Heart right ventricle (tissue), 16 donors: ENCODE measurements around the gene ETV3L. TPM values are rescaled to one million over a fixed set of nuclear protein-coding genes. Genes with fewer than 3 reads are reported as not detected.
A peak's percentile ranks its signal among the peaks of the same experiment; 100 is the strongest.

Source experiments
- ATAC-seq, 8 donors: fragments of 200-7000 bp; cut with Tn5 transposase; one replicate each; pipeline ENCODE4 v1.9.1; 2020; ENCODE audit warnings: mild to moderate bottlenecking in 8 of 8, moderate library complexity in 8 of 8, moderate number of reproducible peaks in 1 of 8
- DNase-seq, 2 donors: peaks; one replicate each; pipeline ENCODE4 v3.0.0-alpha.2; 2020
- H3K27ac ChIP-seq, 10 donors: fragments of 200-600 bp; sonication (generic) in 2 of 10; one replicate each; pipeline versions ENCODE4 v1.5.0 to v1.8.0; 2020 to 2022; ENCODE audit warnings: mild to moderate bottlenecking in 3 of 10
- H3K27me3 ChIP-seq, 7 donors: fragments of 200-600 bp; one replicate each; pipeline ENCODE4 v1.8.0; 2021 to 2022; ENCODE audit warnings: mild to moderate bottlenecking in 2 of 7
- H3K36me3 ChIP-seq, 9 donors: fragments of 200-600 bp; sonication (generic) in 1 of 9; one replicate each; pipeline versions ENCODE4 v1.5.0 to v1.8.0; 2020 to 2022; ENCODE audit warnings: mild to moderate bottlenecking in 2 of 9
- H3K4me1 ChIP-seq, 9 donors: fragments of 200-600 bp; sonication (generic) in 1 of 9; one replicate each; pipeline versions ENCODE4 v1.5.0 to v1.8.0; 2020 to 2022; ENCODE audit warnings: mild to moderate bottlenecking in 4 of 9
- H3K4me3 ChIP-seq, 10 donors: fragments of 200-600 bp; sonication (generic) in 2 of 10; one replicate each; pipeline versions ENCODE4 v1.5.0 to v1.8.0; 2020 to 2022; ENCODE audit warnings: mild to moderate bottlenecking in 7 of 10, moderate library complexity in 2 of 10
- H3K9me3 ChIP-seq, 11 donors: fragments of 200-600 bp in 10 of 11; sonication (generic) in 2 of 11; one replicate each; pipeline versions ENCODE4 v1.5.0 to v1.8.0; 2013 to 2022; ENCODE audit warnings: mild to moderate bottlenecking in 2 of 11, control low read depth in 1 of 11, moderate library complexity in 1 of 11
- WGBS, 2 donors: extraction: QIAGEN DNeasy Blood & Tissue Kit; methylation state at CpG; one replicate each; pipeline ENCODE4 v1.1.7; 2013; ENCODE audit warnings: inconsistent platforms in 1 of 2; 5-methylcytosine and 5-hydroxymethylcytosine counted together
- intact Hi-C, 10 donors: fragments of 100-400 bp; cut with DNase I; formaldehyde crosslinking; loops; one replicate each; pipeline versions ENCODE4 v1.11.1 to v1.14.2; 2022
- polyA plus RNA-seq, 2 donors: library from polyadenylated mRNA; stranded (reverse); fragments of 200-250 nt; gene quantifications; one replicate each; pipeline ENCODE4 v1.2.3, GENCODE V29; 2013
- total RNA-seq, 10 donors: library from RNA; stranded (reverse); fragmentation: NEBNext Ultra II Directional in 3 of 10; extraction: Animal tissue kit (Norgen Biotek cat#: 25700) in 3 of 10; gene quantifications; one replicate each; pipeline versions ENCODE4 v1.2.1 to v1.2.4, GENCODE V29; 2021 to 2023
- TF ChIP-seq, protein P1 (sequence below), 9 donors: fragments of 200-600 bp; sonication (generic) in 2 of 9; IDR thresholded peaks; one replicate each; pipeline versions ENCODE4 v1.5.0 to v1.8.0; 2021 to 2022; ENCODE audit warnings: antibody characterized with exemption in 9 of 9, mild to moderate bottlenecking in 5 of 9, moderate library complexity in 1 of 9
- donor health status: Arrhythmogenic right ventricular cardiomyopathy.
- donor health status: ischemic (EF 13 %, LVEDD 7.1; RV severe dilation, severe dysfunction).
- donor health status: healthy with polysubstance abuse.
- donor health status: DM: no; HTN: yes; CAD: no.
- donor health status: DM: no; HTN: no; CAD: no.
- donor health status: ischemic (EF 25% LVEDD 6.9; RV normal size, moderate dysfunction).
- donor health status: ischemic (EF 25% LVEDD 5.7; RV mildly dilated, moderate dysfunction).
- donor health status: healthy.
- donor health status: DM: yes; HTN: yes; CAD: no.
- donor health status: Ischemic cardiomyopathy.
- donor health status: ischemic (EF 35%, LVEDD 5.7; RV mildly dilated, moderate dysfunction).
- donor health status: nonischemic (EF 11% LVEDD 7.7; RV severe dilation, severe dysfunction).
- donor health status: DM: yes; HTN: yes; CAD: no.
- donor health status: PGD.
- donor health status: ischemic (EF 29% LVEDD 5.4; RV normal size, mild dysfunction).
- donor health status: nonischemic (EF 23%, LVEDD 6.1; RV moderate dilation, normal function).

The ETV3L gene
- total and polyA plus RNA-seq, 12 donors = not detected

DNA sequence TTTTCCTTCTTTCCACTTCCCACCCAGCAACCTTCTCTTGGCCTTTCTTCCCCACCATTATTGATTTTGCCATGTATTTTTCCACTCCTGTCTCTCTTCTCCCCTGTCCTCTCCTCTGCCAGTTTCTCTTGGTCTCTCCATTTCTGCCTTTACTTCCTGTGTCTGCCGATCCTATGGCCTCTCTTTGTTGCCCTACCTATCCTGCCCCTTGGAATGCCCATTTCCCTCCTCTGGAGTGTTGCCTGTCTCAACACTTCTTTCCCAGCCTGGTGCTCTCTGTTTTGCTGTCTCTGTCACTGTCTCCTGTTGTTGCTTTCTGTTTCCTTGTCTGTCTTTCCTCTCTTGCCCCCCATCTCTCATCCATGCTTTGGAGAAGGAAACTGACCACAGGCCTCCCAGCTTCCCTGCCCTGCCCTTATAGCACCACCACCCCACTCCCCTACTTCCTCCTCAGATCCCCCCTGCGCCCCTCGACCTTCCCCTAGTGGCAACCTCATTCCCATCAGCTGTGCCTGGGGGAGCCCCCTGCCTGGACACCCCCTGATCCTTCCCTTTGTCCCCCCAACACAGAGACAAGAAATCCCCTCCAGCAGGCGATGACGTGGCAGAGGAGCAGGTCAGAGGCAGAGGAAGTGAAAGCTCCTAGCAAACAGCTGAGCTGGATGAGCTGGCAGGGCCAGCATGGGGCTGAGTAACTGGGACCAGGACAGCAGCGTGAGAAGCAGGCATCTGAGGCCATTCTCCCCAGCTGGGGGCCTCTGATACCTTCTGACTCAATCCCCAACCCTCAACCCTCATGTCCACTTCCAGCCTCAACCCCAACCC, 6.6 kb upstream of the ETV3L start:
- TF ChIP-seq, protein P1, sequence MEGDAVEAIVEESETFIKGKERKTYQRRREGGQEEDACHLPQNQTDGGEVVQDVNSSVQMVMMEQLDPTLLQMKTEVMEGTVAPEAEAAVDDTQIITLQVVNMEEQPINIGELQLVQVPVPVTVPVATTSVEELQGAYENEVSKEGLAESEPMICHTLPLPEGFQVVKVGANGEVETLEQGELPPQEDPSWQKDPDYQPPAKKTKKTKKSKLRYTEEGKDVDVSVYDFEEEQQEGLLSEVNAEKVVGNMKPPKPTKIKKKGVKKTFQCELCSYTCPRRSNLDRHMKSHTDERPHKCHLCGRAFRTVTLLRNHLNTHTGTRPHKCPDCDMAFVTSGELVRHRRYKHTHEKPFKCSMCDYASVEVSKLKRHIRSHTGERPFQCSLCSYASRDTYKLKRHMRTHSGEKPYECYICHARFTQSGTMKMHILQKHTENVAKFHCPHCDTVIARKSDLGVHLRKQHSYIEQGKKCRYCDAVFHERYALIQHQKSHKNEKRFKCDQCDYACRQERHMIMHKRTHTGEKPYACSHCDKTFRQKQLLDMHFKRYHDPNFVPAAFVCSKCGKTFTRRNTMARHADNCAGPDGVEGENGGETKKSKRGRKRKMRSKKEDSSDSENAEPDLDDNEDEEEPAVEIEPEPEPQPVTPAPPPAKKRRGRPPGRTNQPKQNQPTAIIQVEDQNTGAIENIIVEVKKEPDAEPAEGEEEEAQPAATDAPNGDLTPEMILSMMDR (IDR thresholded peaks at IDR 0.05) = no peak
- DNase-seq = peak in 1 of 2 donors; percentile 23

DNA sequence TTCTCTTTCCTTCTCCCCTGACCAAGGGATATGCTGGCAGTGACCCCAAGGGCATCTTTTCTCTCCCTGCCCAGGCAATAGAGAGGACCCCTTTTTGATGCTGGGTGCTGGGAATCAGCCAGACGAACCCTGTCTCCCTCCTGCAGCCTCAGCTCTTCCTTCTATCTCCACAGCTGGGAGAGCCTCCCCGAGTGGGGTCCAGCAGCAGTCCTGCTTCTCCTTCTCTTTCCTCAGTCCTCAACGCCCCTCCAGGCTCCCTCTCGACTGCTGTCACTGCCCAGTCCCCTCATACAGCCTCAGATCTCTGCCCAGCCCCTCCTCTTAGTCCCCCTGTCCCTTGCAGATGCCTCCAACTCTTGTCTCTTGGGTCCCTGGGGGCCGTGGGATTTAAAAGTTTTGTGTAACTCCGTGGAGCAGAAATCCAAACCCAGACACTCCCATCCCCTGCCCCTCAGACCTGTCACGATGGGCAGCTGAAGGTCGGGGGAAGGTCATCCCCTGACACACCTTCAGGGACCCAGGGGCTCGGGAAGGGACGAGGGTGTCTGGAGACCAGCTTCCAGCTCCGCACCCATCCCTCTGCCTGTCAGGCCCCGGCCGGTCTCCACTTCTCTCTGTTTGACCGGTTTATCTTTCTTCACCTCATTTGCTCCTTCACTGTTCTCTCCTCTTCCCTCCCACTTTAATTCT, 5.8 kb upstream of the ETV3L start:
- 48 to 56% methylated on average over 14 of the region's 14 CpGs for WGBS, 2 donors
- intact Hi-C loops = no loop called here
- TF ChIP-seq, protein P1 (IDR thresholded peaks at IDR 0.05) = no peak
- H3K27me3 ChIP-seq = peaks cover 0 to 65% (median 41%) of the 10 kb centered on the region in 7 donors
- H3K36me3 ChIP-seq = no peaks in the 10 kb centered on the region
- no peaks in the 10 kb centered on the region for H3K9me3 ChIP-seq
- ATAC-seq = no peak
- H3K4me1 ChIP-seq = peaks cover 0 to 16% (median 0%) of the 10 kb centered on the region in 9 donors
- DNase-seq = no peak
- peak overlapping the region in 1 of 10 donors; percentile 74 for H3K27ac ChIP-seq
- no peak overlapping the region for H3K4me3 ChIP-seq

More for the DNA sequence above, 6.6 kb upstream of the ETV3L start:
- Histone ChIP-seq H3K27ac (peak overlapping the region in 1 of 10 donors; percentile 74), H3K4me1 (peaks cover 0 to 16% (median 0%) of the 10 kb centered on the region in 9 donors), H3K4me3 (no peak overlapping the region), H3K27me3 (peaks cover 0 to 72% (median 45%) of the 10 kb centered on the region in 7 donors), H3K36me3 (no peaks in the 10 kb centered on the region), H3K9me3 (no peaks in the 10 kb centered on the region)
- intact Hi-C loops = no loop called here
- ATAC-seq = peak; percentile 13 to 73 (median 56)
- WGBS, 2 donors = 51 to 58% methylated on average over 6 of the region's 6 CpGs

DNA sequence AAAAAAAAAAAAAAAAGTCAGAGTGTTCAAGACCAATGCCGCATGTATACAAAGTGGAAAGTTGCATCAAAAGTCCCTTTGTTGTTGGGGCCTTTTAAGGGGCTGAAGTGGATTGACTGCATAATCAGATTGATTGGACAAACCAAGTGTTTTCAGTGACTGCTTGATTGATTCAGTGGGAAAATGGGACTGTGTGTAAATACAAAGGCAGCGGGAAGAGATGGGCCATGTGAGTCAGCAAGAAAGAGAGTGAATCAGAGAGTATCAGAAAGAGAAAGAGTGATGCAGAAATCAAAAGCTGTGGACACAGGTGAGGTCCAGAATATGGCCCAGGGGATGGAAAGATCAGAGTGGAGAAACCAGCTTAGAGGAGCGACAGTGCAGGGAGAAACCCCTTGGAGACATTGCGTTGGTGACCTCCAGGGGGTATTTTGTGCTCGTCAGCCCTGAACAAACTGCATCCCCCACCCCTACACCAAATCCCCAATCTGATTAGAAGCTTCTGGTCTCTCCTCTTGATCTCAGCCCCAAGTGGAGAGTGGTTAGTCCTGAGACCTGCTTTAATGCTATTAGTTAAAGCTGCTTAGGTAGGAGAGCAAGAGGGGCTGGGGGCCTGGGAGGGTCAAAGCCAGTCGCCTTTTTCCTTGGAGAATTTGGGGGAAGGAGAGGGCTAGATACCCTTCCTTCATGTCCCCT, 5.1 kb upstream of the ETV3L start:
- Histone ChIP-seq H3K27ac (no peak overlapping the region), H3K9me3 (no peaks in the 10 kb centered on the region), H3K36me3 (no peaks in the 10 kb centered on the region), H3K4me1 (peaks cover 0 to 16% (median 0%) of the 10 kb centered on the region in 9 donors), H3K4me3 (no peak overlapping the region), H3K27me3 (peaks cover 0 to 58% (median 38%) of the 10 kb centered on the region in 7 donors)
- DNase-seq (no peak), ATAC-seq (no peak)
- WGBS, 2 donors = 72 to 79% methylated on average over 6 of the region's 6 CpGs
- intact Hi-C loops = no loop called here
- TF ChIP-seq, protein P1 (IDR thresholded peaks at IDR 0.05) = no peak

DNA sequence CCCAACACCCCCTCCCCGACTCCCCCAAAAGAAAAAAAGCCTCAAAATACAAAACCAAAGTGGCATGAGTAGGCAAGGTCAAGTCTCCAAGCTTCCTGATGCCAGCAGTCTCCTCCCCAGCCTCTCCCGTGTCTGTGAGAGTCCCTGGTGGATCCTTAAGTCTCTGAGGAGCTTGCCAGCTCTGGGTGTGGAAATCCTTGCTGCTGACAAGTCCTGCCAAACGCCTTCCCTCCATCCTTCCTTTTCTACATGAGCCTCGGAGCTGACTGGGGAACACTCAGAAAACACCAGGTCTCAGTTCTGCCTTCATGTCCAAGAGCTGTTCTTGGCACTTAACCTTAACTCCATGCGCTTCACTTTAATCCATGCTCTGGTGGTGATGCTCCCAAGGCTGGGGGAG, 3.7 kb upstream of the ETV3L start:
- H3K27me3 ChIP-seq = peaks cover 0 to 43% (median 24%) of the 10 kb centered on the region in 7 donors
- DNase-seq = no peak
- WGBS, 2 donors = 56 to 63% methylated on average over 5 of the region's 5 CpGs

More for the DNA sequence above, 3.7 kb upstream of the ETV3L start:
- intact Hi-C loops = no loop called here
- no peaks in the 10 kb centered on the region for H3K36me3 ChIP-seq
- H3K9me3 ChIP-seq = no peaks in the 10 kb centered on the region
- peaks cover 0 to 16% (median 0%) of the 10 kb centered on the region in 9 donors for H3K4me1 ChIP-seq
- TF ChIP-seq, protein P1 (IDR thresholded peaks at IDR 0.05) = no peak
- no peak overlapping the region for H3K27ac ChIP-seq
- ATAC-seq = no peak
- no peak overlapping the region for H3K4me3 ChIP-seq
